HG02571 (cell line): Measurements from ENCODE around the gene DLG4.
"Not testable (repeated sequence)": the region's sequence is repeated elsewhere in the genome, so short reads cannot be mapped to it uniquely, and the experiment has no call there.

Experiments
- ATAC-seq: cut with Tn5 transposase; IDR thresholded peaks from one replicate; pipeline ENCODE4 v1.9.1; 2021; ENCODE audit warnings: mild to moderate bottlenecking, moderate library complexity; ENCODE audit not compliant: unreplicated experiment

Gene DLG4

DNA sequence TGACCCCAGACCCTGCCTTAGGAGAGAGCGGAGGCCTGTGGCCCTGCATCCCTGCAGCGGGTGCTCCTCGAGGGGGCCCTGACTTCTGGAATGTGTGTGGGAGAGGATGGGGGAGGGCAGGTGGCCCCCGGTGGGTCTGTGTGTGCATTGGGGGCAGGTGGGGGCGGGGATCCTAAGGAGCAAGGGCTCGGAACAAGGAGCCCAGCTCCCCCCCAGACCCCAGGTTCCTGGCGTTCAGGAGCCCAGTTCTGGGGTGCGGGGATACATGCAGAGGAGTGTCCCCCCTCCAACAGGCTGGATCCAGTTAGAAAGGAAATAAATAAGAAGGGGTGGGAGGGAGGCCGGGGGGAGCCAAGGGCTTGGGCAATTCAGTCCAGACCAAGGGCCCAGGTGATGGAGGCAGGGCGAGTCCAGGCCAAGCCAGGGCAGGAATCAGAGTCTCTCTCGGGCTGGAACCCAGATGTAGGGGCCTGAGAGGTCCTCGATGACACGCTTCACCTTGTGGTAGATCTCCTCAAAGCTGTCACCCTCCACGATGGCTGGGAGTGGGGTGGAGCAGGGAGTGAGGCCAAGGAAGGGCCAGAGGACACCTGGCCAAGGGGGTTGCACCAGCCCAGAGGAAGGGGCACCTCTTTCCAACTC is 29.2 kb downstream of the DLG4 start:
- ATAC-seq, result no peak

DNA sequence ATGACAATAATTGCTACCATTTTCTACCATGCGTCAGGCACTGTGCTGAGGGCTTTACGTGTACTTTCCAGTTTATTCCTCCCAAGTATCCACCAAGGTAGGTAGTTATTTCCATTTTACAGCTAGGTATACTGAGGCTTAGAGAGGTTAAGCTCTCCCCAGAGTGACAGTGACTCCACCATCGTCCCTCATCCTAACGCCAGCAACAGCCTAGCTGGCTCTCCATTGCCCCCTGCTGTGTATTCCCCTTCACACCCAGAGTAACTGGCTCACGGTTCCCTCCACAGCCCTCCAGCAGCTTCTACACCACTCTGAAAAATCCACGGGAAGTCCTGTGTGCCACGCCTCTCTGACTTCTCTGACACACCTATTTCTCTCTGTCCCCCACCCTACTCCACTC is 33.4 kb downstream of the DLG4 start:
- ATAC-seq, result no peak

DNA sequence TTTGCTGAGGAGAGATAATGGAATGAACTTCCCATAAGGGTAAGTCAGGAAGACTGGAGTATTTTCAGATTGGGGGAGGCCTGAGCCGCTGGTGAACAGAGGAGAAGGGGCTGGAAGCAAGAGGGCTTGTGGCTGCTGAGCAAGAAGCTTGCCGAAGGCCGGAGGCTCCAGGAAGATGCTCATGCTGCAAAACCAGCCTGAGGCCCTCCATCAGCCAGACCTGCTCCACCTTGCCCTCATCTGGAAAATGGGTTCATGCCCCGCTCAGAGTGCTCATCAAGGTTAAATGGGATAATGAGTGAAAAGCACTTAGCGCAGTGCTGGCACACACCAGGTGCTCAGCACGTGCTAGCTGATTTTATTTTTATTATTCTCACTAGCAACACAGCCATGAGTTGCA is 35.0 kb downstream of the DLG4 start:
- no peak for ATAC-seq

DNA sequence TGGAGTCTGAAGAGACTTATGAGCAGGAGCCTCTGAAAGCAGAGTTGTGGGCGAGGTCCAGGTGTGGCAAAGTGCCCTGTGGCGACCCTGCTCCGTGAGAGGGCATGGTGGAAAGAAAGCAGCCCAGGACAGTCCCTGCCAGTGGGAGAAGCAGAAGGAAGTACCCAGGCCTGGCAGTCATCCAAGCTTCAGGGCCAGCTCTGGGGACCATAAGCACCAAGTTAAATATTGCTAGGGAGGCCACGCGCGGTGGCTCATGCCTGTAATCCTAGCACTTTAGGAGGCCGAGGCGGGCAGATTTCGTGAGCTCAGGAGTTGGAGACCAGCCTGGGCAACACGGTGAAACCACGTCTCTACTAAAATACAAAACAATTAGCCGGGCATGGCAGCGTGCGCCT is 35.5 kb downstream of the DLG4 start:
- no peak for ATAC-seq

DNA sequence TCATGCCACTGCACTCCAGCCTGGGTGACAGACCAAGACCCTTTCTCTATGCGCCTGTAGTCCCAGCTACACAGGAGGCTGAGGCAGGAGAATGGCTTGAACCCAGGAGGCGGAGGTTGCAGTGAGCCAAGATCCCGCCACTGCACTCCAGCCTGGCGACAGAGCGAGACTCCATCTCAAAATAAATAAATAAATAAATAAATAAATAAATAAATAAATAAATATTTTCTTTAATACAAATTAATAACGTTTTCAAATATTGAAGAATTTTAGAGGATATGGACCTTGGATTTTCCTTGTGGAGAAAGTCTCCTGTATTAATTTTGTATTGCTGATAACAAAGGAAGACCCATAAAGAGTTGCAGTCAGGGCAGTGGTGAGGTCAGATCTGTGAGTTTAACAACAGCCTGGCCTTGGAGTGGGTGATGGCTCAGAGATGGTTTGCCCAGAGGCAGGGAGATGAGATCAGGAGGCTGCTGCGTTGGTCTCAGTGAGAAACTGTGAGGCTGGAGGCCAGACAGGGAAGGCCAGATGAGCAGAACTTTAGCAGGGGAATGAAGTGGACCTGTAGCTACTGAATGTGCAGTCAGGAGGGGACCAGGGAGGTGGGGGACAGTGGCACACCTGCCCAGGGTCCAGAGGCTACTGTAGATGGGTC is 36.1 kb downstream of the DLG4 start:
- ATAC-seq, result no peak

DNA sequence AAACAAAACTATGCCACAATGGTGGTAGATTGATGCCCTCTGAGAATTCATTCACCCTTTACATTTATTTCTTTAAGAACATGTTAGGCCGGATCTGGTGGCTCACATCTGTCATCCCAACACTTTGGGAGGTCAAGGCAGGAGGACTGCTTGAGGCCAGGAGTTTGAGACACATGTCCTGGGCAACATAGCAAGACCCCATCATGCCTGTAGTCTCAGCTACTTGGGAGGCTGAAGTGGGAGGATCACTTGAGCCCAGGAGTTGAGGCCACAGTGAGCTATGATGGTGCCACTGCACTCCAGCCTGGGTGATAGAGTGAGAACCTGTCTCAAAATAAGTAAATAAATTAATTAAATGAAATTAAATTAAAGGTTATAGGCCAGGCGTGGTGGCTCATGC is 37.5 kb downstream of the DLG4 start:
- ATAC-seq, result not testable (repeated sequence)

DNA sequence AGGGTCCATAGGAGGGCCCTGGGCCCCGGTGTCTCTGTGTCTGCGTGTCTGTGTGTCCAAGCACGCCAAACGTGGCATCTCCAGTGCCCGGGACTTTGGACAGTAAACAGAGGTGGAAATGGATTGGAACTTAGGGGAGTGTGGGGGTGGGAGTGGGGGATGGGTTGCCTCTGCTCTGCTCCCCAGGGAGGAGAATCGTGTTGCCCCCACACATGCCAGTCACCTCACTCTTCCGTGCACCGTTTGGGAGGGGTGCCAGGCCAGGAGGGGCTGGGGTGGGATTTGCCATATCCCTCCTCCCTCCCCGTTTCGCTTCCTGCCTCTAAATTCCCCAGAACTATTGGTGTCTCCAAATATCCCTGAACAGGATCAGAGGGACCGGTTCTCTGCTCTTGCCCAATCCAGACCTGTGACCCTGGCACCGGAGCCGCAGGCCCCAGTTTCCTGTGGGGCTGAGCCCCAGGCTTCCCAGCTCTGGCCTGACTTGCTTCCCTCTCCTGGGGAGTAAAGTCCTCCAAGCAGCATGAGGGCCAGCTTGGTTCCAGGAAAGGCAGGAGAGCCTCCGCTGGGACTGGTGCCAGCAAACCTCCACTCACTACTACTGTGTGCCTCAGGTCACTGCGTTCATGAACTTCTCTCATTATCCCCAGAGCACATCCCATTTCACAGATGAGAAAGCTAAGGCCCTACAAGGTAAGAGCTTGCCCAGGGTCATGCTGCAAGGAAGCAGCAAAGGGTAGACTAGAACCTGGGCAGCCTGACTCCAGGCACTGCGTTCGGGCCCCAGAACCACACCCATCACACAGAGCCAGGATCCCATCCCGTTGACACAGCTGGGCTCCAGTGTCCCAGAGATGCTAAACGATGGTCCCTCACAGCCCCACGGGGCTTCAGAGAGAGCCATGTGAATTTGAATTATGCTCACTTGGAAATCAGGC is 40.0 kb downstream of the DLG4 start, which contains the start of gene ASGR1:
ASGR1 (minus strand) TSS at position 54 of the 938 bp plus-strand sequence. CDS start 807 bp downstream, outside the sequence.
- ATAC-seq, result no peak

DNA sequence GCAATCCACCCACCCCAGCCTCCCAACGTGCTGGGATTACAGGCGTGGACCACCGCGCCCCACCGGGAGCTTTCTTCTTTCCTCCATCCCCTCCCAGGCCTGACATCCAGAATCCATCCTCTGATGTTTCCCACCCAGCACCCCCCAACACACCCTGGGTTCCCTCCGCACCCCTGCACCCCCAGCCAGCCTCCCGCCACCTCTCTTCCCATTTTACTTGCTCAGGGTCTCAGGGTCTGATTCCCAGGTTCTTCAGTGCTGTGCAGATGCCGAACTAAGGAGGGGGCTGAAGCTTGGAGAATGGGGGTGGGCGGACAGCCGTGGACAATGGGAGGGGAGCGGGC is 40.7 kb downstream of the DLG4 start:
- ATAC-seq, result no peak

DNA sequence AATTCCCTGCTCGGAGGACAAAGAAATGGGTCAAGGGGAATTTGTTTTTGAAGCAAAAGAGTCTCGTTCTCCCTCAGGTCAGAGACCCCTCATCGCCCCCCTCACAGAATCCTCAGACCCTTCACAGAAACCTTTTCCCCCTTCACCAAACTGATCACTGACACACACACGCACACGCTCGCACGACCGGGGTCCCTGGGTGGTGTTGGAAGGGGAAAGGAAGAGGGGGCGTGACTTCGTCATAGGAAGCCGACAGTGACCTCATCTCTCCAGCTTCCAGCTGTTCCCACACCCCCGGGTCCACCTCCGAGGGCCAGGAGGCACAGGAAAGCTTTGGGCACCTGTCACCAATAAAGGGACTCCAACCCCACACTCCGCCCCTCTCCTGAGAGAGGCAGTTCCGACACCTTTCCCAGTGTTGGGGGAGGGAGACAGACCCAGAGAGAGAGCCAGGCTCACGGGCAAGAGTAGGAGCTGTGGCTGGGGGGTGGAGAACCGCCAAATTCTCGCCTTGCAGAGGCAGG is 41.6 kb downstream of the DLG4 start:
- ATAC-seq, result no peak

DNA sequence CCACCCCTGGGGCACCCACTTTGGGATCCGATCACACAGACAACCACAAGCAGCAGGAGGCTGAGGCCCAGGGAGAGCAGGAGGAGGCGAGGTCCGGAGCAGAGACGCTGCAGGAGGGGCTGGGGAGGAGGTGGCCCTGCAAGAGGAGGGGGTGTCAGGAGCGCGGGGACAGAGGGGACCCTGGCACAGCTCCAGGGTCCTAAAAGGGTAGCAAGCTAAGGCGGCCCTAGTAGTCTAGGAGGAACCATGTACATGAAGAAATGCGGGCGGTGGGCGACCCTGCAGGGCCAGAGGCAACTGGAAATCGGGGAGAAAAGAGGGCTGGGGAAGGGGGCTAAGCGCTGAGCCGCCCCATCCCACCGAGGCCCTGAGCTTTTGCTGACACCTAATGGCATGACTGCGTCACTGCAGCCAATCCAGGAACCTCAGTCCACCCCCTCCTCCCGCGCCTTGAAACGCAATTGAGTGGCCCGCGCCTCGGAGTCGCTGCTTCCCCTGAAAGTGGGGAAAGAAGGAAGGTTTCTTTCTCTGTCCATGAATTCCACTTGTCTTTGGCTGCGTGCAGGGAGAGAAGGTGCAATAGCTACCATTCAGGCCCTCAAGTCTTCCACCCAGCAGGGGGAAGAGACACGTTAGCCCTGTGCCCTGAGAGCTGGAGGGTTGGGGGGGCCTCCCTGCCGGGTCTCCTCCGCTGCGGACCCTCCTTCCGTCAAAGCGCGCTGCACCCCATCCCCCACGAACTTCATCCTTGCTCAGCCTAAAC is 42.3 kb downstream of the DLG4 start:
- ATAC-seq, result no peak

DNA sequence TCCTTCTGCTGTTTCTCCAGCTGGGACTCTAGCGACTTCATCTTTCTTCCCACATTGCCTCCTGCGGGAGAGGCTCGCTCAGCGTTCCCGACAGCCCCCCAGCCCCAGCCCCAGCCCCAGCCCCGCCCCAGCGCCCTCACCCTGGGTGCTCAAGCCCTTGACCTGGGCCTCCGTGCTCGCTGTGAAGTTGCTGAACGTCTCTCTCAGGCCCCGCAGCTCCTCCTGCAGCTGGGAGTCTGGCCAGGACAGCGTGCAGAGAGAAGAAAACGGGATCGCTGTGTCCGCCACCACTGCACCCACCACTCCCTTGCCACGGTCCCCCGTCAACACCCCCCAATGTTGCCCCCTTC is 42.8 kb downstream of the DLG4 start:
- no peak for ATAC-seq

DNA sequence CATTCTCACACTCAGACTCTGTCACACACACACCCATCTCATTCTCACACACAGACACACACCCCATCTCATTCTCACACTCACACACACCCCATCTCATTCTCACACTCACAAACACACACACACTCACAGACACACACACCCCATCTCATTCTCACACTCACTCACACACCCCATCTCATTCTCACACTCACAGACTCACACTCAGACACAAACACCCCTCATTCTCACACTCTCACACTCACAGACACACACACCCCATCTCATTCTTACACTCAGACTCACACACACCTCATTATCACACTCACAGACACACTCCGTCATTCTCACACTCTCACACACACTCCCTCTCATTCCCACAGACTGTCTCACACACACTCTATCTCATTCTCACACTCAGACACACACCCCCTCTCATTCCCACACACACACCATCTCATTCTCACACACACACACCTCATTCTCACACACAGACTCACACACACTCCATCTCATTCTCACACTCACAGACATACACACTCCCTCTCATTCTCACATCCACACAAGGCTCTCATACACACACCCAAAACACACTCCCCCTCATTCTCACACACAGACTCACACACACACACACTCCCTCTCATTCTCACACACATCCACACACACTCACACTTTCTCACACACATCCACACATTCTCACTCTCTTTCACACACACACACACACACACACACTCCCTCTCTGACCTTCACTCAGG is 43.4 kb downstream of the DLG4 start:
- ATAC-seq, result no peak

DNA sequence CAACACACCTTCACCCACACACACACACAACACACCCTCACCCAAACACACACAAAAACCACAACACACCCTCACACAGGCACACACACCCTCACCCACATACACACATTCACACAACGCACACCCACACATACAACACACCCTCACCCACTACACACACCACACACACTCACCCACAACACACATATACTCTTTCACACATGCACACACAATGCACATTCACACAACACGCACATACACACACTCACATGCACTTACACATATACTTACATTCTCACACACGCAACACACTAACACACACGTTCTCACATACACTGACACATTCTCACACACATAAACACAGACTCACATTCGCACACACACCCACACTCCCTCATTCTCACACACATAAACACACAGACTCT is 44.3 kb downstream of the DLG4 start:
- ATAC-seq, result no peak

DNA sequence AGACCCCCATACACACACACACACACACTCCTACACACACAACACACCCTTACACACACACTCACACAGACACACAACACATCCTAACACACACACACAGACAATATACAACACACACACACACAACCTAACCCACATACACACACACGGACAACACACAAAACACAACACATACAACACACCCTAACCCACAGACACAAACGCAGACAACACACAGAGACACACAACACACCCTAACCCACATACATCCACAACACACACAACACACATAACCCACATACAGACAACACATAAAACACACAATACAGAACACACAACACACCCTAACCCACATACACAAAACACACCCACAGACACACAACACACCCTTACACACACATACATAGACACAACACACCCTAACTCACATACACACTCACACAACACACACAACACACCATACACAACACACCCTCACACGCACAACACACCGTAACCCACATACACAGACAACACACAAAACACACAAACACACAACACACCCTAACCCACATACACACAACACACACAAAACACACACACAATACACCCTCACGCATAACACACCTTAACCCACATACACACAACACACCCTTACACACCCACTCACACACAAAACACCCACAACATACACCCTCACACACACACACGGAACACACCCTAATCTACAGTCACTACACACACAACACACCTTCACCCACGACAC is 44.9 kb downstream of the DLG4 start:
- ATAC-seq, result no peak

DNA sequence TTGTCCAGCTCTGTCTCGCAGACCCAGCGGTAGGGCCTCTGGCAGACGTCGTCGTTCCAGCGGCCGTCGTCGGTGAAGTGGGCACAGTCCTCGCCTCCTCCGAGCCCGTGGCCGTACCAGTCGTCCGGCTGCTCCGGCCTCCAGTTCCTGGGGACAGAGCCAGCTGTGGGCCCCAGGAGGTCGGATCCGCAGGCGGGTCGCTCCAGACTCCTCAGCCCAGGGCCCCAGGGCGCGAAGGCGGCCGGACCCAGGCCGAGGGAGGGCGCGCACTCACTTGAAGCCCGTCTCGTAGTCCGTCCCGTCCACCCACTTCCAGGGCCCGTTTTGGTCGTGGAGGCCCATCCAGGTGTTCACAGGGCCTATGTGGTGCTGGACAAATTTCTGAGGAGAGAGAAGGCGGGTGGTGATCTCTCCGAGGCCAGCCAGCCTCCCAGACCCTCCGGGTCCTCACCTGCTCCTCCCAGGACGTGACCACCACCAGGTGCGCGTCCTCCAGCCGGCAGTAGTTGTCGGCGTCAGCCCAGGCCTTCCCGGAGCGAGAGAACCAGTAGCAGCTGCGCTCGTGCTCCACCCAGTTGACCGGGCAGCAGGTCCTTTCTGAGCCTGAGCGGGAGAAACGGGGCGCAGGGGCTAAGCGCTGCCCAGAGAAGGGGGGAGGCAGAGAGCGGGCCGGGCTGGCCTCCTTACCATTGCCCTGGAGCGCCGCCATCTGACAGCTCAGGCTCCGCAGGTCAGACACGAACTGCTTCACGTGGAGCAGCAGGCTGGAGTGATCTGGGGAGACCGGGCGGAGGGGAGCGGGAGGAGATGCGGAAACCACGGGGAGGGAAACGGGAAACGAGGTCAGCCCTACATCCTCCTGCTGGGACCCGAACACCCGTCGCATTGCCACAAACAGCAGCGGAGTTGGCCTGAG is 45.7 kb downstream of the DLG4 start:
- ATAC-seq, result no peak

DNA sequence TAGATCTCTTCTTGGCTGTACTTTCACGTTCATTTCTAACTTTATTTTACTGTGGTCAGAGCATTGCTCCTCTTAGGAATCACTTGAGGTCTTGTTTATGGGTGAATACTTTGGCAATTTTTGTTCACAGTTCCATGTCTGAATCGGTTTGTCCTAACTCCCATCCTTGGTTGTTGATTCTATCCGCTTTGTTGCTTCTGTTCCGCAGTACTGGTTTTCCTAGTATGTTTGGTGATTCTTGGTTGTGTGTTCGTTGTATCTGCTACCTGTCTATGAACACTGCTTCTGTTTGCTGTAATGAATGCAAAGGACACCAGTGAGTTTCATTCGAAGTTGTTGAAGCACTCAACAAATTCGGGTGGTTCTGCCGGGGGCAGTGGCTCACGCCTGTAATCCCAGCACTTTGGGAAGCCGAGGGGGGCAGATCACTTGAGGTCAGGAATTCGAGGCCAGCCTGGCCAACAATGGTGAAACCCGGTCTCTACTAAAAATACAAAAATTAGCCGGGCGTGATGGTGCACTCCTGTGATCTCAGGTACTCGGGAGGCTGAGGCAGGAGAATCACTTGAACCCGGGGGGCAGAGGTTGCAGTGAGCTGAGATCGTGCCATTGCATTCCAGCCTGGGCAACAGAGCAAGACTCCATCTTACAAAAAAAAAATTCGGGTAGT is 47.0 kb downstream of the DLG4 start:
- not testable (repeated sequence) for ATAC-seq

DNA sequence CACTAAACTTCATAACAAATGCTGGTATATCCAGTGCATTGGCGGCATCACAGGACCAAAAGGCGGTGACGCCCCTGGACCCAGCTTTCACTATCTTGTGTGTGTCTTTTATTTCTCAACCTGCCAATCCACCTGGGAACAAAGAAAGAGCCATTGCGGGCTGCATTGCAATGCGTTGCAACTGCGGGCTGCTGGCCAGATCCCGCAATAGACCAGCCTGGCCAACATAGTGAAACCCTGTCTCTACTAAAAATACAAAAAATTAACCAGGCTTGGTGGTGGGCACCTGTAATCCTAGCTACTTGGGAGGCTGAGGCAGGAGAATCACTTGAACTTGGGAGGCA is 50.1 kb downstream of the DLG4 start:
- not testable (repeated sequence) for ATAC-seq
